Right atrium auricular region (tissue), 2 donors: ENCODE data around the gene SLC28A3. TPM values are rescaled to one million over a fixed set of nuclear protein-coding genes. Genes with fewer than 3 reads are reported as not detected.

Source experiments
- DNase-seq: peaks from one replicate; pipeline ENCODE4 v3.0.0-alpha.2; 2019; ENCODE audit warnings: low spot score
- H3K27ac ChIP-seq, 2 donors: fragments of 200-600 bp; sonication (generic); 1 replicate in 1 of 2; 2 replicates in 1 of 2; pipeline ENCODE4 v1.5.1; 2016 to 2019
- H3K27me3 ChIP-seq, 2 donors: fragments of 200-600 bp; sonication (generic); one replicate each; pipeline versions ENCODE4 v1.5.1 to v1.6.0; 2017 to 2019
- H3K36me3 ChIP-seq: fragments of 200-600 bp; sonication (generic); one replicate; pipeline ENCODE4 v1.5.1; 2016
- H3K4me1 ChIP-seq, 2 donors: fragments of 200-600 bp; sonication (generic); one replicate each; pipeline versions ENCODE4 v1.5.1 to v1.6.0; 2017 to 2019
- H3K4me3 ChIP-seq, 2 donors: fragments of 200-600 bp; sonication (generic); 1 replicate in 1 of 2; 2 replicates in 1 of 2; pipeline ENCODE4 v1.5.1; 2017 to 2019; ENCODE audit warnings: mild to moderate bottlenecking in 1 of 2, moderate library complexity in 1 of 2
- H3K9me3 ChIP-seq, 2 donors: fragments of 200-600 bp; sonication (generic); one replicate each; pipeline ENCODE4 v1.5.1; 2019
- CTCF ChIP-seq, 2 donors: fragments of 200-600 bp; sonication (generic); IDR thresholded peaks; one replicate each; pipeline ENCODE4 v1.5.1; 2019; ENCODE audit warnings: antibody characterized with exemption in 2 of 2
- total RNA-seq, 2 donors: library from RNA; depleted of rRNA; stranded (reverse); fragments of >200 nt; gene quantifications; one replicate each; pipeline ENCODE4 v1.1.0, GENCODE V29; 2016

Gene SLC28A3
- total RNA-seq, 2 donors from 2014 or later = 0.33 to 4.4 TPM

- Histone ChIP-seq H3K27ac (no peak overlapping the region), H3K27me3 (no peaks in the 10 kb centered on the region), H3K9me3 (no peaks in the 10 kb centered on the region), H3K4me1 (no peaks in the 10 kb centered on the region), H3K4me3 (no peak overlapping the region), H3K36me3 (no peaks in the 10 kb centered on the region)
- TF ChIP-seq CTCF (IDR thresholded peaks at IDR 0.05) = no peak
- no peak for DNase-seq
Measured at GRCh38 chr9:84255696-84256095, 84.9 kb downstream of the SLC28A3 start.

DNA sequence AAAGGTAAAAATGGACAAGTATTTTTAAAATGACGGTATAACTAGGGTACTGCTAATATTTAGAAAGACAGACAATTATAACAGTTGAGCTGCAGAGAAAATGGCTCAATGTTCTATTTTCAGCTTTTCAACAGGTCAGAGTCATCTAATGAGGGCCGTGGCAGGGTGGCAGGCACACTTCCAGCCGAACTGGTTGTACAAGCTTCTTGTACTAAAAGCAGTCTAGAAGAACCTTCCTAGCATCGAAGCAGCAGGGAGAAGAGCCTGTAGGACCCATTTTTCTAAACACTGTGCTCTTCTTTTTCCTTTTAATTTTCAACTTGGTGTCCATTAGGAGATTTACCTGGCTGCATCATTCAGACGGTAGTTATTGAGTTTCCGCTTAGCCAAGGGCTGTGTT, 85.6 kb downstream of the SLC28A3 start:
- no peaks in the 10 kb centered on the region for H3K4me1 ChIP-seq
- no peaks in the 10 kb centered on the region for H3K9me3 ChIP-seq
- H3K27ac ChIP-seq = no peak overlapping the region
- no peaks in the 10 kb centered on the region for H3K27me3 ChIP-seq
- TF ChIP-seq CTCF (IDR thresholded peaks at IDR 0.05) = no peak
- no peak for DNase-seq
- no peak overlapping the region for H3K4me3 ChIP-seq
- H3K36me3 ChIP-seq = no peaks in the 10 kb centered on the region

DNA sequence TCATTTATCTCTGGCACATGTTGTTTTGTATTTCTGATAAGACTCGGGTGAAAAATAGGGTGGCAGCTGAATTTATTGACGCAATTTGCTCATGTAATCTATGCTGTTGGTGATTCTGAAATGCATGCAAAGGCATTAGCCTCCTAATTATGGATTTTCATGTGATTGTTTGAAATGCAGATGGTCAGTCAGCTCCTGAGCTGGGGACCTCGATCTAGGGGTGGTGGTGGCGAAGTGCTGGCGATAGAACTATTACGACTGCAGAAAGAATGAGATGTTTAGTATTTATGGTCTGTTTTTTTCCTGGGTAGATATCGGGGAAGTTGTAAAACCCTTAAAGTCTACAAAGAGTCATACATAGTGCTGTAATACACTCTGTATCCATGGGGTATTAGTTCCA, 88.6 kb downstream of the SLC28A3 start:
- no peaks in the 10 kb centered on the region for H3K4me1 ChIP-seq
- H3K27ac ChIP-seq = no peak overlapping the region
- no peaks in the 10 kb centered on the region for H3K27me3 ChIP-seq
- TF ChIP-seq CTCF (IDR thresholded peaks at IDR 0.05) = no peak
- no peak for DNase-seq
- no peaks in the 10 kb centered on the region for H3K36me3 ChIP-seq
- no peaks in the 10 kb centered on the region for H3K9me3 ChIP-seq
- H3K4me3 ChIP-seq = no peak overlapping the region

DNA sequence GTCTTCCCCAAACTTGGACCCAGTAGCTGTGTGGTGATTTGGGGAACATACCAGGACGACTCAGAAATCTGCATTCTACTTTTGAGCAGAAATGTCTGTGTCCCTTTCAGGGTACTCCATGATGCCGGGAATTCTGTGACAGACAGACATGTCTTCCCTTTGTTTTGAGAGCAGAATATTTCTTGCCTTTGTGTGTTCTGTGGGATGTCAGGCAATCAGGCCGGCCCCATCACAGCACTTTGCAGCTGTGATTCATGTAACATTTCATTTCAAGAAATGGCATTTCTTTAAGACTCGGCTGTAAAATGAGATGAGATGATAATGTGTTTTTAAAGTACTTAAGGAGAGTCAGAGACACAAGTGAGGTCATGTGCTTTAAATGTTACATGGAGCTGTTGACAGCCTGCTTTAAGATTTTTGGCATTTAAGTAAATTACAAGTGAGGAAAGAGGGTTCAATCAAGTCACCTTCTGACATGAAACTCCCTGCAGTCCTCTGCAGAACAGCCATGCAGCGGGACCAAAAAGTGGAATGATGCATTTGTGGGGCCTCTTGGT, 98.7 kb downstream of the SLC28A3 start:
- Histone ChIP-seq H3K36me3 (no peaks in the 10 kb centered on the region), H3K4me1 (no peaks in the 10 kb centered on the region), H3K27me3 (no peaks in the 10 kb centered on the region), H3K27ac (no peak overlapping the region), H3K4me3 (no peak overlapping the region), H3K9me3 (no peaks in the 10 kb centered on the region)
- DNase-seq = no peak
- no peak for TF ChIP-seq CTCF (IDR thresholded peaks at IDR 0.05)

GRCh38 chr9:84239343-84239742, 101.2 kb downstream of the SLC28A3 start:
- TF ChIP-seq CTCF (IDR thresholded peaks at IDR 0.05) = no peak

DNA sequence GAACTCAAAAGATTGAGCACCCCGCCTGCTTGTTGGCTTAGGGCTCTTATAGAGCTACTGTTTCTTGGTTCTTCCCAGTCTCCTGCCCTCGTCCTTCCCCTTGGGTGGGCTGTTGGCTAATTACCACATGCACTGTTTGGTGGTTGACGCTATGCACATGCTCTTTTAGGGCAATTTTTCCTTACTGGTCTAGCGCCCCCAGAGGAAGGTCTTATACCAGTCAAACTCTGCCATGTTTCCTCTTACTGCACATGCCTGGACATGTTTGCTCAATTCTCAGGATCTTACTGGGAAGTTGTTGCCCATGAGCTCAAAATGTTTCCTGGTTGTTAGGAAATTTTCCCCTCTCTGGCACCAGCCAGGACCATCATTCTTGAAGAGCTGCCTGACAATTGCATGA, 101.9 kb downstream of the SLC28A3 start:
- H3K9me3 ChIP-seq = no peaks in the 10 kb centered on the region
- no peaks in the 10 kb centered on the region for H3K4me1 ChIP-seq
- no peak for TF ChIP-seq CTCF (IDR thresholded peaks at IDR 0.05)
- no peak for DNase-seq
- no peaks in the 10 kb centered on the region for H3K27me3 ChIP-seq
- no peak overlapping the region for H3K4me3 ChIP-seq
- H3K27ac ChIP-seq = no peak overlapping the region
- H3K36me3 ChIP-seq = no peaks in the 10 kb centered on the region

More at GRCh38 chr9:84239343-84239742, 101.2 kb downstream of the SLC28A3 start:
- no peak for DNase-seq
- Histone ChIP-seq H3K36me3 (no peaks in the 10 kb centered on the region), H3K4me3 (no peak overlapping the region), H3K4me1 (no peaks in the 10 kb centered on the region), H3K9me3 (no peaks in the 10 kb centered on the region), H3K27ac (no peak overlapping the region), H3K27me3 (no peaks in the 10 kb centered on the region)
